ENCODE data around the gene CRACR2B. TPM values are rescaled to one million over a fixed set of nuclear protein-coding genes. Genes with fewer than 3 reads are reported as not detected.

CRACR2B gene
- total RNA-seq, 1 experiment from 2014 or later, result 132 TPM

GRCh38 chr11:803770-804598 is 23.7 kb upstream of the CRACR2B start:
- no peaks in the 10 kb centered on the region for H3K9me3 ChIP-seq (ENCODE audit: control insufficient read depth, insufficient read depth, low read depth, low read length)
- H3K4me3 ChIP-seq (ENCODE audit: low read depth in 2 of 2, low read length in 2 of 2), result peak overlapping the region; percentile 58 to 67
- ChIA-PET POLR2A (interaction anchor here (1.0 kb wide), 1 partner anchor 56 kb away, joined by 3 read pairs; no protein-coding TSS in a partner anchor), CTCF (interaction anchor here (1.5 kb wide), 1 partner anchor 43 kb away, joined by 3 read pairs; no protein-coding TSS in a partner anchor)
- H3K36me3 ChIP-seq (ENCODE audit: control insufficient read depth, insufficient read depth, low read length), result no peaks in the 10 kb centered on the region
- TF ChIP-seq SIN3A (IDR thresholded peaks at IDR 0.05; ENCODE audit: borderline replicate concordance, insufficient read depth, low read depth, low read length) (no peak), REST (IDR thresholded peaks at IDR 0.05; ENCODE audit: insufficient read depth in 1 of 2, low read depth in 2 of 2, low read length in 1 of 2) (no peak), TCF7L2 (IDR thresholded peaks at IDR 0.05; ENCODE audit: low read depth, low read length) (no peak), POLR2AphosphoS5 (IDR thresholded peaks at IDR 0.05; ENCODE audit: low read depth, low read length) (no peak), CTCF (IDR thresholded peaks at IDR 0.05) (no peak)
- no peaks in the 10 kb centered on the region for H3K27me3 ChIP-seq (ENCODE audit: control insufficient read depth, insufficient read depth, low read length)
- no peak for ATAC-seq
- no TSS peak for BruUV-seq (replicated peaks)
- H3K27ac ChIP-seq (ENCODE audit: low read length), result peak overlapping the region; percentile 92
- in situ Hi-C loops (cut with HindIII; ENCODE audit: low pct_unique_long_range_greater_than_20kb, low sequenced_read_pairs), result no loop called here
- H3K4me1 ChIP-seq (ENCODE audit: control insufficient read depth, insufficient read depth, low read length), result peaks cover 43% of the 10 kb centered on the region
- DNase-seq (ENCODE audit: low read depth, low spot score), result no peak
- intact Hi-C loops (cut with micrococcal nuclease; ENCODE audit: unreplicated experiment), result no loop called here

GRCh38 chr11:804599-804964 is 23.1 kb upstream of the CRACR2B start:
- ChIA-PET CTCF (interaction anchor here (1.5 kb wide), 1 partner anchor 43 kb away, joined by 3 read pairs; no protein-coding TSS in a partner anchor), POLR2A (interaction anchor here (1.0 kb wide), 1 partner anchor 55 kb away, joined by 3 read pairs; no protein-coding TSS in a partner anchor)
- intact Hi-C loops (cut with micrococcal nuclease; ENCODE audit: unreplicated experiment), result no loop called here
- ATAC-seq, result no peak
- Histone ChIP-seq H3K9me3 (ENCODE audit: control insufficient read depth, insufficient read depth, low read depth, low read length) (no peaks in the 10 kb centered on the region), H3K4me1 (ENCODE audit: control insufficient read depth, insufficient read depth, low read length) (peaks cover 37% of the 10 kb centered on the region), H3K27ac (ENCODE audit: low read length) (peak overlapping the region; percentile 92), H3K36me3 (ENCODE audit: control insufficient read depth, insufficient read depth, low read length) (no peaks in the 10 kb centered on the region), H3K27me3 (ENCODE audit: control insufficient read depth, insufficient read depth, low read length) (no peaks in the 10 kb centered on the region), H3K4me3 (ENCODE audit: low read depth in 2 of 2, low read length in 2 of 2) (peak overlapping the region; percentile 58 to 67)
- DNase-seq (ENCODE audit: low read depth, low spot score), result no peak
- BruUV-seq (replicated peaks), result no TSS peak
- TF ChIP-seq TCF7L2 (IDR thresholded peaks at IDR 0.05; ENCODE audit: low read depth, low read length) (no peak), REST (IDR thresholded peaks at IDR 0.05; ENCODE audit: insufficient read depth in 1 of 2, low read depth in 2 of 2, low read length in 1 of 2) (no peak), SIN3A (IDR thresholded peaks at IDR 0.05; ENCODE audit: borderline replicate concordance, insufficient read depth, low read depth, low read length) (no peak; the same call in 1 of the 2 replicates), CTCF (IDR thresholded peaks at IDR 0.05) (no peak), POLR2AphosphoS5 (IDR thresholded peaks at IDR 0.05; ENCODE audit: low read depth, low read length) (no peak; the same call in 1 of the 2 replicates)
- in situ Hi-C loops (cut with HindIII; ENCODE audit: low pct_unique_long_range_greater_than_20kb, low sequenced_read_pairs), result no loop called here

All from Panc1 (cell line).